Panc1 (cell line): ENCODE data around the gene PCCA. TPM values are rescaled to one million over a fixed set of nuclear protein-coding genes. Genes with fewer than 3 reads are reported as not detected.

Source experiments
- ATAC-seq: fragments of 200-7000 bp; cut with Tn5 transposase; 2 replicates; pipeline ENCODE4 v1.9.1; 2020; ENCODE audit warnings: mild to moderate bottlenecking, moderate library complexity
- BruUV-seq: library from RNA; stranded (reverse); fragments of 400-500 nt; replicated peaks from 2 replicates; lab custom pipeline; 2021; lab: Mats Ljungman, UMichigan
- CTCF ChIA-PET: fragments of 300-600 bp; sonication (Branson Sonifier 250); formaldehyde crosslinking; loops from one replicate; lab custom pipeline; 2022; ENCODE audit warnings: antibody characterized with exemption; lab: Charles Lee
- POLR2A ChIA-PET: fragments of 300-600 bp; sonication (Branson Sonifier 250); formaldehyde crosslinking; loops from one replicate; lab custom pipeline; 2022; ENCODE audit warnings: antibody characterized with exemption; lab: Charles Lee
- DNase-seq: peaks from one replicate; pipeline ENCODE4 v3.0.0-alpha.2; 2010; ENCODE audit warnings: low read depth, low spot score
- H3K27ac ChIP-seq: 2 replicates; pipeline ENCODE4 v1.5.1; 2011; ENCODE audit warnings: mild to moderate bottlenecking, low read length, inconsistent platforms
- H3K27me3 ChIP-seq: fragments of 200-500 bp; sonication (Bioruptor generic); 2 replicates; pipeline ENCODE4 v1.6.0; 2014; ENCODE audit warnings: low read length, inconsistent platforms; ENCODE audit not compliant: control insufficient read depth, insufficient read depth
- H3K36me3 ChIP-seq: fragments of 200-500 bp; sonication (Bioruptor generic); 2 replicates; pipeline ENCODE4 v1.5.1; 2014; ENCODE audit warnings: inconsistent platforms, mild to moderate bottlenecking, low read length, moderate library complexity; ENCODE audit not compliant: control insufficient read depth, insufficient read depth
- H3K4me1 ChIP-seq: 2 replicates; pipeline ENCODE4 v1.5.1; 2011; ENCODE audit warnings: inconsistent platforms, mild to moderate bottlenecking, low read length, moderate library complexity; ENCODE audit not compliant: control insufficient read depth, insufficient read depth
- H3K4me3 ChIP-seq, 2 experiments: 2 replicates each; pipeline ENCODE4 v1.5.1; 2011 to 2012; ENCODE audit warnings: low read depth in 2 of 2, low read length in 2 of 2, mild to moderate bottlenecking in 2 of 2, inconsistent platforms in 1 of 2, moderate library complexity in 1 of 2
- H3K9me3 ChIP-seq: fragments of 200-500 bp; sonication (Bioruptor generic); 2 replicates; pipeline ENCODE4 v1.5.1; 2014; ENCODE audit warnings: low read depth, mild to moderate bottlenecking, inconsistent platforms, low read length, moderate library complexity; ENCODE audit not compliant: control insufficient read depth, insufficient read depth
- CTCF ChIP-seq: fragments of 450-650 bp; IDR thresholded peaks from 2 replicates; pipeline ENCODE4 v1.5.1; 2017; ENCODE audit warnings: mild to moderate bottlenecking
- POLR2AphosphoS5 ChIP-seq: IDR thresholded peaks from 2 replicates; pipeline ENCODE4 v1.6.1; 2012; ENCODE audit warnings: mild to moderate bottlenecking, low read depth, low read length, moderate library complexity
- REST ChIP-seq, 2 experiments: IDR thresholded peaks; 2 replicates each; pipeline ENCODE4 v1.6.1; 2011 to 2012; ENCODE audit warnings: low read depth in 2 of 2, control low read depth in 1 of 2, low read length in 1 of 2, mild to moderate bottlenecking in 1 of 2, moderate library complexity in 1 of 2; ENCODE audit not compliant: insufficient read depth in 1 of 2
- SIN3A ChIP-seq: IDR thresholded peaks from 2 replicates; pipeline ENCODE4 v1.6.1; 2012; ENCODE audit warnings: low read depth, mild to moderate bottlenecking, low read length, moderate library complexity, borderline replicate concordance; ENCODE audit not compliant: insufficient read depth
- TCF7L2 ChIP-seq: IDR thresholded peaks from 2 replicates; pipeline ENCODE4 v1.6.1; 2011; ENCODE audit warnings: mild to moderate bottlenecking, low read depth, low read length, inconsistent platforms
- in situ Hi-C: cut with HindIII; loops from 2 replicates; pipeline ENCODE4 v1.10.0; 2016; ENCODE audit warnings: low sequenced_read_pairs, low pct_unique_long_range_greater_than_20kb
- intact Hi-C: fragments of 100-400 bp; cut with micrococcal nuclease; formaldehyde crosslinking; loops from one replicate; pipeline ENCODE4 v1.10.0; 2022; ENCODE audit not compliant: unreplicated experiment
- total RNA-seq: library from RNA; stranded (reverse); gene quantifications from one replicate; pipeline ENCODE4 v1.2.1, GENCODE V29; 2021; ENCODE audit not compliant: unreplicated experiment

PCCA gene
- total RNA-seq, 1 experiment from 2014 or later = 14.7 TPM

GRCh38 chr13:100434010-100434763, 345.3 kb downstream of the PCCA start:
- no peaks in the 10 kb centered on the region for H3K9me3 ChIP-seq
- no peaks in the 10 kb centered on the region; the same call in 1 of the 2 replicates for H3K4me1 ChIP-seq
- DNase-seq = no peak
- intact Hi-C loops = no loop called here
- ChIA-PET CTCF (no interaction called here), POLR2A (no interaction called here)
- TF ChIP-seq REST (IDR thresholded peaks at IDR 0.05; ENCODE audit: insufficient read depth in 1 of 2, low read depth in 2 of 2, low read length in 1 of 2) (no peak), SIN3A (no peak), POLR2AphosphoS5 (no peak), TCF7L2 (no peak), CTCF (no peak)
- no peaks in the 10 kb centered on the region for H3K36me3 ChIP-seq
- H3K27ac ChIP-seq = peak overlapping the region; percentile 39; the same call in 1 of the 2 replicates
- in situ Hi-C loops = no loop called here
- BruUV-seq = no TSS peak
- ATAC-seq = no peak
- no peak overlapping the region for H3K4me3 ChIP-seq
- H3K27me3 ChIP-seq = no peaks in the 10 kb centered on the region

- no peak overlapping the region for H3K4me3 ChIP-seq
- in situ Hi-C loops (no loop called here), intact Hi-C loops (no loop called here)
- H3K36me3 ChIP-seq = no peaks in the 10 kb centered on the region
- no TSS peak for BruUV-seq
- no peaks in the 10 kb centered on the region for H3K9me3 ChIP-seq
- ATAC-seq (no peak), DNase-seq (no peak)
- ChIA-PET POLR2A (no interaction called here), CTCF (no interaction called here)
- no peaks in the 10 kb centered on the region for H3K27me3 ChIP-seq
- H3K27ac ChIP-seq = no peak overlapping the region
- H3K4me1 ChIP-seq = peaks cover 5% of the 10 kb centered on the region
- no peak for TF ChIP-seq TCF7L2
Measured at GRCh38 chr13:100436099-100436498, 347.2 kb downstream of the PCCA start.
